OCI-LY7 (cell line): Measurements from ENCODE around the gene GLIS1. TPM values are rescaled to one million over a fixed set of nuclear protein-coding genes. Genes with fewer than 3 reads are reported as not detected.

Experiments used
- BruUV-seq: library from RNA; stranded (reverse); fragments of 400-500 nt; replicated peaks from 2 replicates; lab custom pipeline; 2021; lab: Mats Ljungman, UMichigan
- CTCF ChIA-PET: fragments of 300-600 bp; sonication (Branson Sonifier 250); formaldehyde crosslinking; loops from one replicate; lab custom pipeline; 2022; ENCODE audit warnings: antibody characterized with exemption; ENCODE audit not compliant: unreplicated experiment; lab: Charles Lee
- POLR2A ChIA-PET: fragments of 300-600 bp; sonication (Branson Sonifier 250); formaldehyde crosslinking; loops from one replicate; lab custom pipeline; 2022; ENCODE audit warnings: antibody characterized with exemption; lab: Charles Lee
- DNase-seq: peaks from one replicate; pipeline ENCODE4 v3.0.0-alpha.2; 2015; ENCODE audit warnings: low spot score
- H2AFZ ChIP-seq: fragments of 200-600 bp; sonication (generic), shearing (Covaris generic); 2 replicates; pipeline ENCODE4 v1.6.1; 2014; ENCODE audit warnings: mild to moderate bottlenecking, antibody characterized with exemption, low read length, moderate library complexity
- H3K27ac ChIP-seq: fragments of 200-600 bp; sonication (generic); 2 replicates; pipeline ENCODE4 v1.5.1; 2014; ENCODE audit warnings: mixed run types, low read depth, mild to moderate bottlenecking, moderate library complexity, low read length, inconsistent platforms; ENCODE audit not compliant: poor library complexity, severe bottlenecking
- H3K36me3 ChIP-seq: fragments of 200-600 bp; sonication (generic); 2 replicates; pipeline ENCODE4 v1.6.1; 2014; ENCODE audit warnings: mild to moderate bottlenecking, antibody characterized with exemption, low read length, moderate library complexity, mixed read lengths; ENCODE audit not compliant: insufficient read depth
- H3K4me1 ChIP-seq: fragments of 200-600 bp; sonication (generic); 2 replicates; pipeline ENCODE4 v1.5.1; 2014; ENCODE audit warnings: mild to moderate bottlenecking, low read length; ENCODE audit not compliant: insufficient read depth, poor library complexity, severe bottlenecking
- H3K4me2 ChIP-seq: fragments of 200-600 bp; sonication (generic); 2 replicates; pipeline ENCODE4 v1.6.1; 2014; ENCODE audit warnings: mild to moderate bottlenecking, low read length
- H3K4me3 ChIP-seq: fragments of 200-600 bp; sonication (generic); 2 replicates; pipeline ENCODE4 v1.5.1; 2014; ENCODE audit warnings: mild to moderate bottlenecking, low read depth, low read length; ENCODE audit not compliant: poor library complexity, severe bottlenecking
- H3K79me2 ChIP-seq: fragments of 200-600 bp; sonication (generic); 2 replicates; pipeline ENCODE4 v1.6.1; 2016; ENCODE audit warnings: low read depth, mild to moderate bottlenecking, low read length, moderate library complexity, mixed read lengths; ENCODE audit not compliant: insufficient read depth
- H3K9me2 ChIP-seq: fragments of 200-600 bp; sonication (generic); 2 replicates; pipeline ENCODE4 v1.6.1; 2016; ENCODE audit warnings: mild to moderate bottlenecking, low read length, mixed read lengths; ENCODE audit not compliant: insufficient read depth
- H3K9me3 ChIP-seq: fragments of 200-600 bp; sonication (generic); 2 replicates; pipeline ENCODE4 v1.6.1; 2014; ENCODE audit warnings: mild to moderate bottlenecking, mixed run types, low read length, mixed read lengths
- H4K20me1 ChIP-seq: fragments of 200-600 bp; sonication (generic); 2 replicates; pipeline ENCODE4 v1.6.1; 2014; ENCODE audit warnings: mild to moderate bottlenecking, antibody characterized with exemption, low read length, moderate library complexity, mixed read lengths; ENCODE audit not compliant: insufficient read depth
- CTCF ChIP-seq: fragments of 200-600 bp; sonication (generic); conservative IDR thresholded peaks from 2 replicates; pipeline ENCODE4 v1.5.1; 2014; ENCODE audit warnings: mild to moderate bottlenecking, antibody characterized with exemption, low read length, moderate library complexity, mixed read lengths
- EZH2phosphoT487 ChIP-seq: fragments of 200-600 bp; sonication (generic); IDR thresholded peaks from 2 replicates; pipeline ENCODE4 v1.6.1; 2018; ENCODE audit warnings: low read depth, borderline replicate concordance, mild to moderate bottlenecking, mixed run types, antibody characterized with exemption, low read length, moderate library complexity, mixed read lengths
- intact Hi-C: fragments of 100-400 bp; cut with micrococcal nuclease; formaldehyde crosslinking; loops from one replicate; pipeline ENCODE4 v1.10.0; 2022; ENCODE audit not compliant: unreplicated experiment
- total RNA-seq, 2 experiments: library from RNA; depleted of rRNA in 1 of 2; stranded (reverse); fragments of >200 nt in 1 of 2; shearing (Covaris generic) in 1 of 2; gene quantifications; 2 replicates each; pipeline ENCODE4 v1.2.3, GENCODE V29; 2014 to 2022

GLIS1 gene
- total RNA-seq, 2 experiments from 2014 or later = not detected

- ChIA-PET CTCF (no interaction called here), POLR2A (no interaction called here)
- no peak overlapping the region for H2AFZ ChIP-seq
- no peak overlapping the region for H3K27ac ChIP-seq
- H3K4me1 ChIP-seq = no peaks in the 10 kb centered on the region
- H3K79me2 ChIP-seq = no peaks in the 10 kb centered on the region
- no peak overlapping the region for H3K4me3 ChIP-seq
- no peaks in the 10 kb centered on the region for H3K9me3 ChIP-seq
- DNase-seq = no peak
- no peak overlapping the region for H3K4me2 ChIP-seq
- no peak for TF ChIP-seq CTCF
- no peak for TF ChIP-seq EZH2phosphoT487
- no peaks in the 10 kb centered on the region for H3K36me3 ChIP-seq
- H3K9me2 ChIP-seq = no peaks in the 10 kb centered on the region
- no TSS peak for BruUV-seq
- intact Hi-C loops = no loop called here
- no peaks in the 10 kb centered on the region for H4K20me1 ChIP-seq
Observed at GRCh38 chr1:53619367-53620060, 119.5 kb downstream of the GLIS1 start.

GRCh38 chr1:53618500-53619366, 120.2 kb downstream of the GLIS1 start:
- ChIA-PET CTCF (no interaction called here), POLR2A (no interaction called here)
- H3K4me2 ChIP-seq = no peak overlapping the region
- H3K79me2 ChIP-seq = no peaks in the 10 kb centered on the region
- TF ChIP-seq EZH2phosphoT487 (no peak), CTCF (no peak)
- H4K20me1 ChIP-seq = no peaks in the 10 kb centered on the region
- no peak overlapping the region for H3K27ac ChIP-seq
- intact Hi-C loops = no loop called here
- no peak overlapping the region for H2AFZ ChIP-seq
- H3K9me3 ChIP-seq = no peaks in the 10 kb centered on the region
- H3K4me1 ChIP-seq = no peaks in the 10 kb centered on the region
- no peaks in the 10 kb centered on the region for H3K36me3 ChIP-seq
- no peaks in the 10 kb centered on the region for H3K9me2 ChIP-seq
- BruUV-seq = no TSS peak
- no peak overlapping the region for H3K4me3 ChIP-seq
- no peak for DNase-seq
